HG02763 (cell line): ENCODE data around the gene NAT8.
"Not testable (repeated sequence)": the region's sequence is repeated elsewhere in the genome, so short reads cannot be mapped to it uniquely, and the experiment has no call there.

Experiments
- ATAC-seq: cut with Tn5 transposase; IDR thresholded peaks from one replicate; pipeline ENCODE4 v1.9.1; 2021; ENCODE audit warnings: mild to moderate bottlenecking, moderate library complexity; ENCODE audit not compliant: unreplicated experiment

The NAT8 gene, protein sequence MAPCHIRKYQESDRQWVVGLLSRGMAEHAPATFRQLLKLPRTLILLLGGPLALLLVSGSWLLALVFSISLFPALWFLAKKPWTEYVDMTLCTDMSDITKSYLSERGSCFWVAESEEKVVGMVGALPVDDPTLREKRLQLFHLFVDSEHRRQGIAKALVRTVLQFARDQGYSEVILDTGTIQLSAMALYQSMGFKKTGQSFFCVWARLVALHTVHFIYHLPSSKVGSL

GRCh38 chr2:73642338-73643018, at the start of gene NAT8:
Gene NAT8 (minus strand): TSS chr2:73642422. CDS start chr2:73641628, 794 bp downstream.
- no peak for ATAC-seq

DNA sequence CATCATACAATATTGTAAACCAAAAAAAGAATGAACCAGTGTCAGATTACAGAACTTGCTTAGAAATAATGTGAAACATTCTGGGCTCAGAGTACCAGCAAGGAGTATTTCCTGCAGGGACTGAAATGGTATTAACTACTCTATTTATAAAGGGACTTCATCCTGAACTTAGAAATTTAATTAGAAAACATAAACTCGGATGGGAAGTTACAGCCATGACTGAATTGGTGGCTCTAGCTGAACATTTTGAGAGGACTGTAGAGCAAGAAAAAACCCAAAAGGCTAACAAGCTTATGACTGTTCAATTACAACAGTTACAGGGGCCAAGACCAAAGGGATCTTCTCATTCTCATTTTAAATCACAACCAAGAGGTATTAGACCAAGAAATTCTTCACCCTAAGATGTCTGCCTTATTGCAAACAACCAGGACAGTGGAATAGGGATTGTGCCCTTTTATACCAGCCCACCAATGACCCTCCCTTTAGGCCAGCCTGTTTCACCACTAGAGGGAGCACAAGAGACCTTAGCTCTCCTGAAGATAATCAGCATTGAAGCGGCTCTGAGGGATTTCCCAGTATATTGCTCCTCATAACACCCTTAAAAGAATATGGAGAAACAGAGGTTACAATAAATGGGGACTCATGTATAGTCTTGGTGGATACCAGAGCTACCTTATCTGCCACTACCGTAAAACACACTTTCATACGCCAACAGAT, 48.3 kb upstream of the NAT8 start:
- peak; percentile 79 for ATAC-seq

DNA sequence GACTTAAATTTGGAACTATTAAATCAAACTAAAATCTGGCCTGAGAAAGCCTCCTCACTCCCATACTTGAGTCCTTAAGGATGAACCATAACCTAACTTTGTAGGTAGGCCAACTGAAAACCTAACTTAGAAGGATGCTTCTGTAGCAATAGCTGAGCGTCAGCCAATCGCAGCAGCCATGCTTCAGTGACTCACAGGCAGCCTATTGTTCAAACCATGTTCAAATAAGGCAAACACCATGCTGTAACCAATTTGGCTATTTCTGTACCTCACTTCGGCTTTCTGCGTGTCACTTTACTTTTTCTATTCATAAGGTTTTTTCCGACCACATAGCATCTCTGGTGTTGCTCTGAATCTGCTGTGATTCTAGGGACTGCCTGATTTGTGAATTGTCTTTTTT, 46.3 kb upstream of the NAT8 start:
- not testable (repeated sequence) for ATAC-seq

DNA sequence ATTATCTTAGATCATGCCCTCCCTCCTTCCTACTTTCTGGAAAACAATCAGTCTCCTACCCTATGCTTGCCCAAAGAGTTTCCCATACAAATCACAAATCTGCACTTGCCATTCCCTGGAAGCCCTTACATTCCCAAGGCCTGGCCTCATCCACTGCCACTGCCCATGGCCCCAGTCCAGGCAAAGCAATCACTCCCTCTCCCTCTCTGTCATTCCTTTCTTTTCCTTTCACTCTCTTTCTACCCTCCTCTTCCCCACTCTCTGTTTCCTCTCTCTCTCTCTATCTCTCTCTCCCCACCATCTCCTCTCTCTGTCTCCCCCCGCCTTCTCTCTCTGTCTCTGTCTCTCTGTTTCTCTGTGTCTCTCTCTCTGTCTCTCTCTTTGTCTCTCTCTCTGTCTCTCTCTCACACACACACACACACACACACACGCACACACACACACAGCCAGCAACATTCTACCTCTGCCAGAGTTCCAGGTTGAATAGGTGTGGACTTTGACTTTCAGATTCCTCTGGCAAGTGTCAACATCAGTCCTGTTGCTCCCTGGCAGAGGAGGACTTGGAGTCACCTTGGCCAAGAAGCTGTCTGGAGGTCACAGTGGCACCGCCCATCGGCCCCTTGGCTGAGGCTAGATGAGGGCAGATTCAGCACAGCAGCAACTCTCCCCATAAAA, 43.7 kb upstream of the NAT8 start:
- no peak for ATAC-seq

GRCh38 chr2:73684905-73685304, 42.7 kb upstream of the NAT8 start:
- not testable (repeated sequence) for ATAC-seq

- ATAC-seq = not testable (repeated sequence)
Observed at GRCh38 chr2:73684325-73684724, 42.1 kb upstream of the NAT8 start.

DNA sequence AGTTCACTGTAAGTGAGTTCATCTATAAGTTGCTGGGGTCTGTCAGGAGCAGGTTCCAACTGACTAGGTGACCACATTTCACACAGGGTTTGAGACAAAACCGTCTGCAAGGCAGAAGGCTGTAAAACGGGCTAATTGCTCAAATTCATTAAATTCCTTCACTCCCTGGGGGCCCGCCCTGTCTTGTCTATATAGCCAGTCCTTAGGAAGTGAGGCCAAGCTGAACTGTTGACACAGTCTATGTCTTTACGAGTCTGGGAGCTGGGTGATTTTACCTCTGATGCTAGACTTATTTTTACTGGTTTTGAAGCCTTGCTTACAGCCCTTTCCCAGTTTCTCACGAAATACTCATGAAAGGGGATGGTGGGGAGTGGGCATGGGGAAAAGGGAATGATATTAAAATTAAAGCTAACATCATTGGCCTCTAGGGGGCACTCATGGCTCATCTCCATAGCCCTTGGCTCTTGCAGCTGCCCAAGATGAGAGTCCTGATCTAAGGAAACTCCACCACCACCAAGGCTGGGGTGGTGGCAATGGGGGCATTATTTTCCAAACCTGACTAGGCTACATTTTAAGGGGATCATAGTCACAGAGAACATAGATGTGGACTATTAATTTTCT, 37.8 kb upstream of the NAT8 start:
- not testable (repeated sequence) for ATAC-seq

GRCh38 chr2:73679237-73679636, 37.0 kb upstream of the NAT8 start:
- ATAC-seq = not testable (repeated sequence)

GRCh38 chr2:73678008-73678407, 35.8 kb upstream of the NAT8 start:
- ATAC-seq = not testable (repeated sequence)

DNA sequence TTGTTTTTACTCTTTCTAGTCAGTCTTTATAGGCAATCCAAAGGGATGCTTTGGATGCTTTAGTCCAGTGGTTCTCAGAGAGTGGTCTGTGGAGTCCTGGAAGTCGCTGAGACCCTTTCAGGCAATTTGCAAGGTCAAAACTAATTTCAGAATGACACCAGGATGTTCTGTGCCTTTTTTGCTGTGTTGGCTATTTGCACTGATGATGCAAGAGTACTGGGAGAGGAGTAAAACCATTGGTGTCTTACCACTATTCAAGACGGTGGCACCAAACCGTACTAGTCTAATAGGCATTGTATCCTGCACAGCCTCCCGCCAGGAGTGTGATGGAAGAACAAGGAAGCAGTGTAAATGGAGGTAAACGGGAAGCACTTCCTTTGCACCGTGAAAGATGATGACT, 34.0 kb upstream of the NAT8 start:
- not testable (repeated sequence) for ATAC-seq

DNA sequence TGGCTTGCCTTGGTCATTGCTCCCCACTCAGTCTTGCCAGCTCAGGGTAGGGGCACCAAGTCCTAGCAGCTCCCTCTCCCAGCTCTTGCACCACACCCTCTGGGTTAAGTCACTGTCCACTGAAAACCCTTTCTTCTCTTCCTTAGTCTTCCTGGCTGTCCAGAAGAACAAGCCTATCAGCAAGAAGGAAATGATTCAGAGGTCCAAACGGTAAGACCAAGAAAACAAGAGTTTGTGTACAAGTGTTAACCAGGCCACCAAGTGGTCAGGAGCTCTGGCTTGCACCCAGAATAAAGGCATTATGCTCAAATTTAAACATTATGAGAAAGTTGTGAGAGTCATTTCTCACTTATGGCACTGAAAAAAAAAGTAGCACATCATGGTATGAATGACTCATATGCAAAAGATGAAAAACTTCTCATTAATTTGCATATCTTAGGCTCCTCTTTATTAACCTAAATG, 32.5 kb upstream of the NAT8 start:
- ATAC-seq = not testable (repeated sequence)

DNA sequence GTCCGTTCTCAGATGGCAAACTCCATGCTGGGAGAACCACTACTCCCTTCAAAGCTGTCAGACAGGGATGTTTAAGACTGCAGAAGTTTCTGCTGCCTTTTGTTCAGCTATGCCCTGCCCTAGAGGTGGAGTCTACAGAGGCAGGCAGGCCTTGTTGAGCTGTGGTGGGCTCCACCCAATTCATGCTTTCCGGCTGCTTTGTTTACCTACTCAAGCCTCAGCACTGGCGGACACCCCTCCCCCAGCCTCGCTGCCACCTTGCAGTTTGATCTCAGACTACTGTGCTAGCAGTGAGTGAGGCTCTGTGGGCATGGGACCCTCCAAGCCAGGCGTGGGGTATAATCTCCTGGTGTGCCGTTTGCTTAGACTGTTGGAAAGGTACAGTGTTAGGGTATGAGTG, 27.8 kb upstream of the NAT8 start:
- ATAC-seq = not testable (repeated sequence)

- ATAC-seq = not testable (repeated sequence)
Observed at GRCh38 chr2:73667239-73667638, 25.0 kb upstream of the NAT8 start.

DNA sequence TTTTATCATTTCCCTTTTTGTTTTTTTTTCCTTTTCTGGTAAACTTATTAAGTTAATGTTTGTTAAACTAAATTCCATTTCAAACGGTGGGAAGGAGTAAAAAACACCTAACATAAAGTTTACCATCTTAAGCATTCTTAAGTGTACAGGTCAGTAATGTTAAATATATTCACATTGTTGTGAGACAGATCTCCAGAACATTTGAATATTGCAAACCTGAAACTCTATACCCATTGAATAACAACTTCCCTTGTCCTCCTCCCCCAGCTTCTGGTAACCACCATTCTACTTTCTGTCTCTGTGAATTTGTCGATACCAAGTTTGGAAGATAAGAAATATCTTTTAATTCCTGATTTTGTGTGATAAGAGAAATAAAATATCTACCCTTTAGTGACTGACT, 12.0 kb upstream of the NAT8 start:
- ATAC-seq = no peak

DNA sequence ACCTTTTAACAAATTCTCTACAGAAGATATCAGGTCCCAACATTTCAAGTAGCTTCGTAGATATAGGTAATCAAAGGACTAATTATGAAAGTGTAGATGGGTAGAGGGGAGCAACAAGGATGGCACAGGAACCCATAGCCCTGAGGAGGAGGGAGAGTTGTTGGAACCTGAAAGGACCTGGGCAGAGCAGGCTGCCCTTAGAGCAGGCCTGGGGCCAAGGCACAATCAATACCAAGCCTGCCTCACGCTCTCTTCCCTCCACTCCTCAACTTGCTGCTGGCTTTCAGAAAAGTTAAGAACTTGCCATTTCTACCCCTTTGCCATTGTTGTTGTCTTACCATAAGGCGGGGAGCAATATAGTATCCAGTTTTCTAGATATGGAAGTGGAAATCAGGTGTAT, 10.1 kb upstream of the NAT8 start:
- ATAC-seq = no peak

- no peak for ATAC-seq
Observed at GRCh38 chr2:73651591-73652230, 9.5 kb upstream of the NAT8 start.

DNA sequence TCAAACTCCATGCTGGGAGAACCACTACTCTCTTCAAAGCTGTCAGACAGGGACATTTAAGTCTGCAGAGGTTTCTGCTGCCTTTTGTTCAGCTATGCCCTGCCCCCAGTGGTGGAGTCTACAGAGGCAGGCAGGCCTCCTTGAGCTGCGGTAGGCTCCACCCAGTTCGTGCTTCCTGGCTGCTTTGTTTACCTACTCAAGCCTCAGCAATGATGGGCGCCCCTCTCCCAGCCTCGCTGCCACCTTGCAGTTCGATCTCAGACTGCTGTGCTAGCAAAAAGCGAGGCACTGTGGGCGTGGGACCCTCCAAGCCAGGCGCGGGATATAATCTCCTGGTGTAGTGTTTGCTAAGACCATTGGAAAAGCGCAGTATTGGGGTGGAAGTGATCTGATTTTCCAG, 5.5 kb upstream of the NAT8 start:
- ATAC-seq = not testable (repeated sequence)

DNA sequence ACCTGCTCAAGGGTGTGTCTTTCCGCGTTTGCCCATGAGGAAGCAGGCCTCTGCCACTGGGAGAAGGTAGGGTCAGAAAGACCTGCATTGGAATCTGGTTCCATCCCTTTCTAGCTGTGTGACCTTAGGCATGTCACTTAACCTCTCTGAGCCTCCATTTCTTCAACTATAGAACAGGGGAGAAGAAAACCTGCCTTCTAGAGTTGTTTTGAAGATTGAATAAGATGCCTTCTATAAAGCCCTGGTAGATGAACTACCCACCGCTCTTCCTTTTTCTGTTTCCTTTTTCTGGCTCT, 507 bp downstream of the NAT8 start:
- no peak for ATAC-seq

GRCh38 chr2:73640946-73641766, 1.1 kb downstream of the NAT8 start:
- ATAC-seq = no peak

DNA sequence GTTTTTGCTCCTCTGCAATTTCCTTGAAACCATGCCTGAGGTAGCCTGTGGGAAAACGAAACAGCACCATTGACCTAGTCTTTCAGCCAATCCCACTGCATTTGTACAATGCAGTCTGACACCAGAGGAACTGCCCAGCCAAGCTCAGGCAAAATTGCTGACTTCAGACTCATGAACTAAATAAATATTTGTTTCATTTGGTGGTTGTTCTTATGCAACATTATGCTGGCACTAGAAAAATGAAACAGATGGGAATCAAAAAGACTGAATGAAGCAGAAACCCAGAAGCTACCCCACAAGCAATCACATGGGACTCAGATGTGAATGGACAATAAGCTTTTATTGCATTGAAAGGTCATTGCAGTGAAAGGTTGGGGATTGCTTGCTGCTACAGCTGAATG, 1.7 kb downstream of the NAT8 start:
- ATAC-seq = no peak
